Hematopoietic multipotent progenitor cell treated with erythropoietin and hydrocortisone succinate and interleukin-3 and kit ligand, for 6 days (in vitro differentiated cells): ENCODE measurements around the gene RFX4.
"Not testable (repeated sequence)": the region's sequence is repeated elsewhere in the genome, so short reads cannot be mapped to it uniquely, and the experiment has no call there.

Experiments
- DNase-seq: peaks from one replicate; pipeline ENCODE4 v3.0.0-alpha.2; 2015

RFX4 gene

GRCh38 chr12:106648736-106649135 lies 65.9 kb downstream of the RFX4 start:
- no peak for DNase-seq

DNA sequence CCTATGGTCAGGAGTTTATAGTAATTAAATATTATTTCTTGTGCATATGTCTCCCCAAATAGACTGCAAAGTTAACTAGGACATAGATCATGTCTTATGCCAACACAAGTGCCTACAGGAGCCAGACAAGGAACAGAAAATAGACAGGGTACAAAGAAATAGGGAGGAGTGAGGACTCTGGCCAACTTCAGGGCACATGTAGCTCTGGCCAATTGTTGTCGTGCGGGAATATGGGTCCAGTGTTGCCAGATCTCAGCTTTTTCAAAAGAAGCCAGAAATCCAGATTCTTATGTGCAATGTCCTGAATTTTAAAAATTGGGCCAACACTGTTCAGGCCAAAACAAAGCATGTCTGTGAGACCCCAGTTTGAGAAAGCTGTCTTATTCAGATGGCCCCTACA lies 68.7 kb downstream of the RFX4 start:
- no peak for DNase-seq

GRCh38 chr12:106652510-106653015 lies 69.8 kb downstream of the RFX4 start:
- no peak for DNase-seq

GRCh38 chr12:106655577-106655976 lies 72.8 kb downstream of the RFX4 start:
- no peak for DNase-seq

DNA sequence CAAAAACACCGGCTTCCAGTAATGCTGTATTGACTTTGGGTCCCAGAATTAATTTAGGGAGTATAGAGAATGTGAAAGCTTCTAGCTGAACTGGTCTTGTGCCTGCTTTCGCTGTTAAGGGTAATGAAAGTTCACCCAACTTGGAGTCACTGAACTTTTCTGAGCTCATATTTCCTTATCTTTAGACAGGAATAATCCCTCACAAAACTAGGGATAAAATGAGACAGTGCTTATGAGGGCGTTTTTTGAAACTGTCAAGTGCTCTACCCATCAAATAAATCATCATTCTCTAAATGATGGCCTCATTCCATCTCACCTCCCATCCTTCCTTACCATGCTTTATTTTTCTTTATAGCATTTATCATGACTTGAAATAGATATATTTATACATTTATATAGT lies 74.7 kb downstream of the RFX4 start:
- DNase-seq = no peak

DNA sequence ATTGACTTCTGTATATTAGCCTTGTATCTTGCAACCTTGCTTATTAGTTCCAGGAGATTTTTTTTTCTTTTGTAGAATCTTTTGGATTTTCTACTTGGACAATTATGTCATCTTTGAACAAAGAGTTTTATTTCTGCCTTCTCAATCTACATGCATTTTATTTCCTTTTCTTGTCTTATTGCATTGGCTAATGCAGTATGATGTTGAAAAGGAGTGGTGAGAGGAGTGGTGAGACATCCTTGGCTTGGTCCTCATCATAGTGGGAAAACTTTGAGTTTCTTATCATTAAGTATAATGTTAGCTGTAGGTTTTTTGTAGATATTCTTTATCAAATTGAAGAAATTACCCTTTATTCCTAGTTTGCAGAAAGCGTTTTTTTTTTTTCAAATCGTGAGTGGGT lies 80.6 kb downstream of the RFX4 start:
- no peak for DNase-seq

- no peak for DNase-seq
Observed at GRCh38 chr12:106669216-106669615, 86.4 kb downstream of the RFX4 start.

GRCh38 chr12:106670131-106670530 lies 87.3 kb downstream of the RFX4 start:
- DNase-seq = no peak

- no peak for DNase-seq
Observed at GRCh38 chr12:106671840-106672239, 89.0 kb downstream of the RFX4 start.

GRCh38 chr12:106672314-106673025 lies 89.7 kb downstream of the RFX4 start:
- DNase-seq = no peak

- no peak for DNase-seq
Observed at GRCh38 chr12:106673141-106673540, 90.3 kb downstream of the RFX4 start.

GRCh38 chr12:106675651-106676435 lies 93.0 kb downstream of the RFX4 start:
- DNase-seq = no peak

- DNase-seq = no peak
Observed at GRCh38 chr12:106679574-106679973, 96.8 kb downstream of the RFX4 start.

GRCh38 chr12:106680280-106680679 lies 97.5 kb downstream of the RFX4 start:
- DNase-seq = no peak

DNA sequence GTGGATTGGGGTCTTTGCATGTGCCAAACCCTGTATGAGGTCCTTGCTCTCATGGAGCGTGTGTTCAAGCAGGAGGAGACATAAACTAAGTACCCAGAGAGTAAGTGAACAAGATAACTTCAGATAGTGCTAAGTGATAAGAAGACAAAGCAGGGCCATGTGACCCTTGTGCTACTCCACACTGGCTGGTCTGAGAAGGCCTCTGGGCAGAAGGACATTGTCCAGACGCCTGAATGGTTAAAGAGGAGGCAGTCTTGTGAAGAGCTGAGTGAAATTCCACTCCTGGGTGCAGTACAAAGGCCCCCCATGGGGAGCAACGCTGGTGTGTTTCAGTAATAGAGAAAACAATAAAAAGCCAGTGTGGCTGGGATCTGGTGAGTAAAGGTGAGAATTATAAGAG lies 98.4 kb downstream of the RFX4 start:
- no peak for DNase-seq

- peak; percentile 22 for DNase-seq
Observed at GRCh38 chr12:106682594-106683234, 99.9 kb downstream of the RFX4 start.

GRCh38 chr12:106684497-106684896 lies 101.7 kb downstream of the RFX4 start:
- DNase-seq = no peak

DNA sequence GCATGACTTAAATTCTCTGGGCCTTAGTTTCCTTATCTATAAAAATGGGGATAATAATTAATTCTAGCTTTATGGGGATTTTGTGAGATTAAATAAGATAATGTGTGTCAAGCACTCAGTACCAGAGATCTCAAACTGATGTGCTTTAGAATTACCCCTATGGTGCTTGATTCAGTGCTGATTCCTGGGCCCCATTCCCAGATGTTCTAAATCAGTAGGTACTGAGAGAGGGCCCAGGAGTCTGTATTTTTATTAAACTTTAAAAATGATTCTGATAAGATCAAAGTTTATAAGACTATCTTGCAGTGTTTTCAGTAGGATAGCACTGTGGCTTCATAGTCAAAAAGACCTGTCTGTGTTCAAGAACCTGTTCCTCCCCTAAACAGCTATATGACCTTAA lies 102.6 kb downstream of the RFX4 start:
- no peak for DNase-seq

DNA sequence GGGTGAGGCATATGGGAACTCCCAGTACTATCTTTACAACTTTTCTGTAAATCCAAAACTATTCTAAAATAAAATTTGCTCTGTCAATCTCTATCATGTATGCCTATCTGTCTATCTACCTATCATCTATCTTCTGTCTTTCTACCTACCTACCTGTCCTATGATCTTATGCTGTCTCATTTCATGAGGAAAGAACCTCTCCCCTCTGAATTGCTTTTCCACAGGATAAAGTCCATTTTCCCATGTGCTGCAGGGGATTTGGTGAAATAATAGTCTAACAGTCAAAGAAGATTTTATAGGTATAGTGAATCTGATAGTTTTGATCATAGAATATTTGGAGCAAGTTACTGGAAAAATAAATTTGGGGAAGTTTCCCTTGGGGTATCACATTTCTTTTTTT lies 104.9 kb downstream of the RFX4 start:
- DNase-seq = no peak

DNA sequence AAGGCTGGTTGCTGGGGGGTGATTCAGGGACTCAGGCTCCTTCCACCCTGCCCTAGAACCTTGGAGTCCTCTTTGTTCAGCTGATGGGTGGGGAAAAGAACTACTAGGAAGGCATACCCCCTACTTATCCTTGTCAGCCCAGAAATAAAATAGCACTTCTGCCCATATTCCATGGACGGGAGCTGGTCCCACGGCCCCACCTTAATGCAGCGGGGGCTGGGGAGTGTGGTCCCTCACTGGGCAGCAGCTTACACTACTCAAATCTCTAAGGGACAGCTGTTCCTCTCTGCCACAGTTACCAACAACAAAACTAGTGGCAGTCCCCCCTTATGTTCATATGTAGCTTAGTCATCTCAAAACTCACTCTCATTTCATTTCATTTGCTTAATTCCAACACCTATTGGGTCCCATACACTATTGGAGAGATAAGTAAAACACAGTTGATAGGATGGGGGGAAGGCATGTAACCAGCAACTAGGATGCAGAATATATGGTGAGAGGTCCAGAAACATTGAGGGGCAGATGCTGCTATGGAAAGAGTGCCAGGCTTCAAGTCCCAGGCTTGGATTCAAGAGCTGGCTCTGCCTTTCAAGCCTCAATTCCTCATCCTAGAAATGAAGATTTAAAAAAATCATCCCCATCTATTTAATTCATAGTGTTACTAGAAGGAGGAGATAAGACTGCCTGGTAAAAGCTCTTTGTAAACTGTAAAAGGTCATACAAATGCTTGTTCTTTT lies 107.9 kb downstream of the RFX4 start:
- no peak for DNase-seq

DNA sequence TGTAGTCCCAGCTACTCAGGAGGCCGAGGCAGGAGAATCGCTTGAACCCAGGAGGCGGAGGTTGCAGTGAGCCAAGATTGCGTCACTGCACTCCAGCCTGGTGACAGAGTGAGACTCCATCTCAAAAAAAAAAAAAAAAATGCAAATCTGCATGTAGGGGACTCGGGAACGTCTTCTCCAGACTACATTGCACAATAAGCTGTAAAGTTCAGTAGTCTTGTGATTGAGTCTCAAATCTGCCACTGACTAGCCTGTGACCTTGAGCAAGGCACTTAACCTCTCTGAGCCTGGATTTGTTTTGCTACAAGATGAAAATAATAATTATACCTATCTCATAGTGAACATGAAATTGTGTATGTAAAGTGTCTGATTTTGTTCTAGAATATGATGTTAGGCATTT lies 109.2 kb downstream of the RFX4 start:
- DNase-seq = not testable (repeated sequence)

- DNase-seq = no peak
Observed at GRCh38 chr12:106692896-106693820, 110.4 kb downstream of the RFX4 start.
